GM19328 (cell line): ENCODE measurements around the gene OSER1.
"Not testable (repeated sequence)": the region's sequence is repeated elsewhere in the genome, so short reads cannot be mapped to it uniquely, and the experiment has no call there.

Experiments used
- ATAC-seq: cut with Tn5 transposase; IDR thresholded peaks from one replicate; pipeline ENCODE4 v1.9.1; 2021; ENCODE audit warnings: mild to moderate bottlenecking, moderate library complexity; ENCODE audit not compliant: unreplicated experiment

Gene OSER1

GRCh38 chr20:44204156-44204831 is 6.3 kb downstream of the OSER1 start:
- no peak for ATAC-seq

DNA sequence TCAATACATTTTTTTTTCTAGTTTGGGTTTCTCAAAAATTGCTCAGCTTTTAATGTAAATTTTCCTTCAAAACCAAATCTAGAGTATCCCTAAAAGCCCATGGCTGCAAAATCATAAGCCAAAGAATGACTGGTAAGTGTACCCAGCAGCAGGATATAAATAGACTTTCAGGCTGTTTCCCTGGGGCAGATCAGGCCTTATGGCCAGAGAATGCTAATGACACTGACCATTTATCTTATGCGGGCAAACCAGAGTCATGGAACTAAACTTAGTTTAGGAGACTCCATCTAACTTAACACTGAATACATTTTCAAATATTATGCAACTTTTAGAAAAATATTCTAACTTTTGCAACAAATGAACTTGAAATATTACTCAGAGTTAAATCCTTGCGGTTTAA is 7.4 kb downstream of the OSER1 start:
- ATAC-seq = no peak

DNA sequence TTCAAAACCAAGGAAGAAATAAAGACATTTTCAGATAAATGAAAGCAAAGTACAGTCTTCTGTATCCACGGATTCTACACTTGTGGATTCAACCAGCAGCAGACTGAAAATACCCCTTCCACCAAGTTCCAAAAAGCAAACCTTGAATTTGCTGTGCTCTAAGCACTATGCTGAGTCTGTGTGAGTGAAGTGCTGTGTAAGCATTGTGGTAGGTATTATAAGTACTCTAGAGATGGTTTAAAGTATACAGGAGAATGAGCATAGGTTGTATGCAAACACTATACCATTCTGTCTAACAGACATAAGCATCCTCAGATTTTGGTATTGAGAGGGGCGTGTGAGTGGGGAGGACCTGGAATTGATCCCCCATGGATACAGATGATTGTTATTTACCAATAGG is 9.6 kb downstream of the OSER1 start:
- ATAC-seq = no peak

DNA sequence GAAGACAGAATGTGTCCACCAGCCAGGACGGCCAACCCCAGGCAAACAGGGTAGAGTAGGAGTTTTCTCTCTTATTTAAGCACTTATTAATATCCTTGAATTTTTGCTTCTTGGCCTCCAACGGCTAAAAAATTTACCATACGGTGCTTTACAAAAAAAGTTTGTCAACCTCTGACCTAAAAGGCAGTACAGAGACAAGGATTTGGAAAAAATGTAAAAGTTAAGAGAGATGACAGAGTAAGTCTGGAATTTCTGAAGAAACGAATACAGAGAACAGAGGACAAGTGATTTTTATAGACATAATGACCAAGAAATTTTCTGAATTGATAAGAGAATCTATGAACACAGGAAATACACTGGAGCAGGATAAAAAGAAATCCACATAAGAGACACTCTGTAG is 10.2 kb downstream of the OSER1 start:
- ATAC-seq = no peak

DNA sequence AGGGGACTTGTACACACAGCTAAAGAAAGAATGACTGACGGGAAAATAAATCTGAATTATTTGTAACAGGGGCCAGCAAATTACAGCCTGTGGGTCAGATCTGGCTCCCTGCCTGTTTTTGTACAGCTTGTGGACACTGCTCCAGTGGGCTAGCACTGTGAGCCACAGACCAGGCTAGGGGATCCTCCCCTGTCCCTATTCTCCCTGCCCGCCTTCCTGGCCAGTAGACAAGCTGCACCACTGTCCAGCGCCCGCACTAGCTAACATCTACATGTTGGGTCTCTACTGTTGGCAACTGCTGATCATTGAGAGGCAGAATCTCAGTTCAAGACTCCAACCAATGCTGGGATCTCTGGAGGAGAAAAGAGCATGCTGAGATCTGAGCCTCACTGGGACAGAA is 10.7 kb downstream of the OSER1 start:
- ATAC-seq = no peak

GRCh38 chr20:44198872-44199271 is 11.7 kb downstream of the OSER1 start:
- ATAC-seq = no peak

DNA sequence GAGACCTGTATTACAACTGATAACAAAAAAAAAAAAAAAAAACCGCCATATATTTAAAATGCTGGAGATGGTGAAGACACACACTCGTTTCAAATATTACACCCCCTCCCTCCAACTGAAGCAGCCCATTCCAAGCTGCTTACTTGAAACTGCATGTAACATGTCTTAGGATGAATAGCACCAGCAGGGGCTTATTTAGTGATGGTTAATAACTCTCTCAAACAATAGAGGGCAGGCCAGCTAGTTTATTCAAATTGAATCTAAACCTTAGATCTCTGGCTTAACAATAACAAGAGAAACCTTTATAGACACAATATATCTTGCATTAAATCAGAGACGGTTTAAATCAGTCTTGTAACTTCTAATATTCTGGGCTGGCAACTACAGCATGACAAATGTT is 14.3 kb downstream of the OSER1 start:
- ATAC-seq = no peak

GRCh38 chr20:44195605-44196004 is 15.0 kb downstream of the OSER1 start:
- no peak for ATAC-seq

DNA sequence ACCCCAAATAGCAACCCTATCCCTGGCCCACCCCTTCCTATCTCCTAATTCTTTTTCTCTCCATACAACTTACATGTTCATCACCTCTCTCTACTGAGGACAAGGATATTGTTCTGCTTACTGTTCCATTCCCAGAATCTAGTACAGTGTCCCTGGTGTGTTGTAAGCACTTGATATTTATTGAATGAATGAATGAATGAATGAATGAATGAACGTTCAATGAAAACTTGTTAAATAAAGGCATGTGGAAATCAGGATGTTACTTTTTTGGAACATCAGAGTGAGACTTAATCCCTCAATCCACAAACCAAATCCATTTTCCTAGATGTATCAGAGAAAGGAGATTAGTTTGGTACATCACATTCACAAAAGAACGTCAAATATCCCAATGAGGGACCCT is 16.8 kb downstream of the OSER1 start:
- ATAC-seq = no peak

DNA sequence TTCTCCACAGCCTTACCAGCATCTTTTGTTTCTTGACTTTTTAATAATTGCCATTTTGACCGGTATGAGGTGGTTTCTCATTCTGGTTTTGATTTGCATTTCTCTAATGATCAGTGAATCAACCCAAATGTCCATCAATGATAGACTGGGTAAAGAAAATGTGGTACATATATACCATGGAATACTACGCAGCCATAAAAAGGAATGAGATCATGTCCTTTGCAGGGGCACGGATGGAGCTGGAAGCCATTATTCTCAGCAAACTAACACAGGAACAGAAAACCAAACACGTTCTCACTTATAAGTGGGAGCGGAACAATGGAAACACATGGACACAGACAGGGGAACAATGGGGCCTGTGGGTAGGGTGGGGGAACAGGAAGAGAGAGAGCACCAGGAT is 18.9 kb downstream of the OSER1 start:
- not testable (repeated sequence) for ATAC-seq

GRCh38 chr20:44190197-44190852 is 20.2 kb downstream of the OSER1 start:
- not testable (repeated sequence) for ATAC-seq

DNA sequence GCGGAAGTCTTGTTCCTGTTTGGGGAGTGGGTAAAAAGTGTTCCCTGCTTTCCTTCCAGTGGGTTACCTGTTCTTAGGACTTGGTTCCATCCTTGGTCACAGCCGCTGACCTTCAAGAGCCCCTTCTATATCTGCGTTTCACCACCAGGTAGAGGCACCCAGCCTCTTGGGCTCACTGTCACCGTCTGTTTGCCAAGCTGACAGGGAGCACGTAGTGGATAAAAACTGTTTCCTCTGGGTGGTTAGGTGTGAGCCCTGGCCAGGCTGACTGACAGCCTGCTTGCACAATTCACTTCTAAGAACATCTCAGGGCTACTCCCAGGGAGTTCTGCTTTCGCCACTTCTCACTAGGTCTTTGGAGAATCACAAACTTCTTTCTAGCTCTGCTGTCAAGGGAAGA is 21.8 kb downstream of the OSER1 start:
- ATAC-seq = no peak

DNA sequence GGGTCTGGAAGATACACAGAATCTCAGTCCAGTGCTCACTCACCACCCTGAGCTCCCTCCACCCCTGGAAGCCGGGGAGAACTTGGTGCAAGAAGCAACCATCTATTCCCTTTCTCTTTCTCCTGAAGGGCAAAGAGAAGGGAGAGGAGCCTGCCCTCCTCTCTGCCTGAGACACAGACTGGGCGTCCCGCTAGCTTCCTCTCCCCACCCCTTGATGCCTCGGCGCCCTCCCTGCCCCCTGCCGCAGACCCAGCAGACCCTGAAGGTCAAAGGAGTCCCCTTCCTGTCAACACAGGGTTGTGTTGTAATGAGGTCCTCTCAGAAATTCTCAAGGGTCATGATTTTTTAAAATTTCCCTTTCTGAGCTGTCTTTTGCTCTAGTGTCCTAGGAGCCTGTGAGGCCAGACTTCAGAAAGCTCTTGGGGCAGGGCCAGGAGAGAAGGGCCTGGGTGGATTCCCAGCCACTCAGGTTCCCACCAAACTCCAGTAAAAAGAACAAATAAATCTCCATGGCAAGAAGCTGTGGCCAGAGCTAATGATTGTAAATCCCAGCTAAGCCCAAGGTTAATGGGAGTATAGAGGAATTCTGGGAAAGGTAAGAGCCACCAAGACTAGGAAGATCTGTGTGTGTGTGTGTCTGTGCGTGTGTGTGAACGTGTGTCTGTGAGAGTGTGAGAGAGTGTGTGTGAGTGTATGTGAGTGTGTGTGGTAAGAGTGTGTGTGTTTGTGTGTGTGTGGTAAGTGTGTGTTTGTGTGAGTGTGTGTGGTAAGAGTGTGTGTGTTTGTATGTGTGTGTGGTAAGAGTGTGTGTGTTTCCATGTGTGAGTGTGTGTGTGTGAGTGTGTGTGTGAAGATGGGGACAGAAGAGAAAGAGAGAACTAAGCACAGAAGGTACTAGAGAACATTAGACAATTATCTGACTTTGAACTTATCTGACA is 22.5 kb downstream of the OSER1 start:
- no peak for ATAC-seq

- ATAC-seq = no peak
Measured at GRCh38 chr20:44187054-44187771, 23.4 kb downstream of the OSER1 start, which contains the start of gene JPH2. JPH2 (minus strand) TSS chr20:44187188; CDS start chr20:44186705, 483 bp downstream.

DNA sequence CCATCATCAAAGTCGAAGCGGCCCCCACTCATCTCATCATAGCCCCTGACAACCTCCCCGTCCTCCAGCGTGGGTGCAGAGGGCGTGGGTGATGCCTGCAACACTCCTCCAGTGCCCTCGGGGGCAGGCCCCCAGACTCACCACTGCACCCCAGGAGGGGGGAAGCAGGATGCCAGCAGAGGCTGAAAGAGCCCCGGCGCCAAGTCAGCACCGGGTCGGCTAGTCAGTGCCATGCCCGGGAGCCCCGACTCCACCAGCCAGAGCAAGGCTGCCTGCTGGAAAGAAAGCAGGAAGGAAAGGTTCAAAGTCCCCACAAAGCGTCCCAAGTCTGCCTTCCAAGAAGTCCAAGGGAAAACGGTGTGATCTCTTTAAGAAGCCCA is 23.9 kb downstream of the OSER1 start:
- no peak for ATAC-seq

- ATAC-seq = no peak
Measured at GRCh38 chr20:44186201-44186600, 24.4 kb downstream of the OSER1 start.

DNA sequence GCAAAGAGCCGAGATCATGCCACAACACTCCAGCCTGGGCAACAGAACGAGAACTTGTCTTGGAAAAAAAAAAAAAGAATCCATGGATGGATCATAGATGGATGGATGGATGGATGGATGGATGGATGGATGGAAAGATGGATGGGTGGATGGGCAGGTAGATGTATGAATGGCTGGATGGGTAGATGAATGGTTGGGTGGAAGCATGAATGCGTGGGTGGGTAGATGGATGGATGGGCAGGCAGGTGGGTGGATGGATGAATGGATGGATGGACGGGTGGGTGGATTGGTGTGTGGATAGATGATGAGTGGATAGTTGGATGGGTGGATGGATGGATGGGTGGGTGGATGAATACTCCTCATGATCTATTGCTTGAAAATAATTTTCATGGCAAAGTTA is 25.0 kb downstream of the OSER1 start:
- ATAC-seq = no peak

DNA sequence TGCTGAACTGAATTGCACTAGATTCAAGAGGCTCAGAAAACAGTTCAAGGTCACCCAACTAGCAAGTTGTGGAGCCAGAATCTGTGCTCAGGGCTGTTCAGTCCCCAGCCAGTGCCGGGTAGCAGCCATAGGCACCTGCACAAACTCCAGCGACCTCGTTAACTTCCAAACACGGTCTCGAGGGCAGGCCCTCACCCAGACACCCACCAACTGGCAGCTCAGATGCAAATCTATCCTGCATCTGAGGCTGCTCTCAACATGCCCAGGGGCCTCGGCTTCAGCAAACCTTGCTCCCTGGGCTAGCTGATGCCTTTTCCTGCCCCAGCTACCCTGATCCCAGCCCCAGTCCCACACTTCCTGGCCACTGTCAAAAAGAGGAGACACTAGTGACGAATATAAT is 27.3 kb downstream of the OSER1 start:
- no peak for ATAC-seq

- ATAC-seq = no peak
Measured at GRCh38 chr20:44182863-44183262, 27.7 kb downstream of the OSER1 start.

- no peak for ATAC-seq
Measured at GRCh38 chr20:44182135-44182765, 28.3 kb downstream of the OSER1 start.

DNA sequence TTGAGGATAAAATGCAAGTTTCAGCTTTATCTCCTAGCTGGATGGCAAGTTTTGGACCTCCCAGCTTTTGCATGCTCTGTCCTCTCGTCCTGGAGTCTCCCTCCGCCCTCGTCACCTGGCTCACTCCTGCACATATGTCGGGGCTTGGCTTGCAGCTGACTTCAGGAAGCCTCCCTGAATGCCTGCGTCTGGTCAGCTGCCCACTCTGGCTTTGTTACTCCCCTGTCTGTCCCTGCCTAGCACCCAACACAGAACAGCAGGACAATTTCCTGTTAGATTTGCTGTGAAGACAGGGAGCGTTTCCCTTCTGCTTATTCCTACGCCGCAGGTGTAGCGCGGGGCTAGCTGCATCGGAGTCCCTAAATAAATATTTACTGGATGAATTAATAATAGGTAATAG is 29.0 kb downstream of the OSER1 start:
- ATAC-seq = no peak
